Right lobe of liver (tissue), 6 donors: ENCODE data around the gene S100A12. TPM values are rescaled to one million over a fixed set of nuclear protein-coding genes. Genes with fewer than 3 reads are reported as not detected.

Source experiments
- ATAC-seq, 4 donors: fragments of 200-7000 bp; cut with Tn5 transposase; one replicate each; pipeline ENCODE4 v1.9.1; 2020; ENCODE audit warnings: mild to moderate bottlenecking in 4 of 4, moderate library complexity in 4 of 4
- DNase-seq, 3 donors: peaks; one replicate each; pipeline ENCODE4 v3.0.0-alpha.2; 2020
- H3K27ac ChIP-seq, 3 donors: fragments of 200-600 bp; one replicate each; pipeline ENCODE4 v1.8.0; 2022
- H3K27me3 ChIP-seq, 2 donors: fragments of 200-600 bp; one replicate each; pipeline ENCODE4 v1.8.0; 2022
- H3K36me3 ChIP-seq, 4 donors: fragments of 200-600 bp; sonication (generic) in 1 of 4; one replicate each; pipeline versions ENCODE4 v1.5.1 to v1.8.0; 2017 to 2022; ENCODE audit warnings: control low read depth in 1 of 4
- H3K4me1 ChIP-seq, 4 donors: fragments of 200-600 bp; sonication (generic) in 1 of 4; one replicate each; pipeline versions ENCODE4 v1.5.1 to v1.8.0; 2017 to 2022; ENCODE audit warnings: control low read depth in 1 of 4
- H3K4me3 ChIP-seq, 3 donors: fragments of 200-600 bp; one replicate each; pipeline ENCODE4 v1.8.0; 2022
- H3K9me3 ChIP-seq, 4 donors: fragments of 200-600 bp; sonication (generic) in 1 of 4; one replicate each; pipeline versions ENCODE4 v1.5.1 to v1.8.0; 2017 to 2022; ENCODE audit warnings: control low read depth in 1 of 4
- POLR2A ChIP-seq: fragments of 450-650 bp; IDR thresholded peaks from one replicate; pipeline ENCODE4 v1.6.1; 2017; ENCODE audit warnings: antibody characterized with exemption, mild to moderate bottlenecking
- WGBS: methylation state at CpG from one replicate; pipeline ENCODE4 v1.1.6; 2018; ENCODE audit warnings: low coverage, low lambda C conversion rate; ENCODE audit not compliant: insufficient coverage; ENCODE audit errors: missing lambda C conversion rate; 5-methylcytosine and 5-hydroxymethylcytosine counted together
- intact Hi-C, 2 donors: fragments of 100-400 bp; cut with DNase I; formaldehyde crosslinking; loops; one replicate each; pipeline versions ENCODE4 v1.11.2 to v1.14.1; 2022
- small RNA-seq, 2 experiments: library from RNA; depleted of rRNA; stranded (forward); fragments of <200 nt; gene quantifications; one replicate each; pipeline ENCODE3, GENCODE V24; 2016
- total RNA-seq, 6 experiments: library from RNA; depleted of rRNA in 2 of 6; stranded (reverse); fragments of >200 nt in 2 of 6; fragmentation: NEBNext Ultra II Directional in 3 of 6; extraction: Animal tissue kit (Norgen Biotek cat#: 25700) in 3 of 6; gene quantifications; one replicate each; pipeline versions ENCODE4 v1.1.0 to v1.2.4, GENCODE V29; 2016 to 2023
- TF ChIP-seq, protein P1 (sequence below), 4 donors: fragments of 200-600 bp in 3 of 4; fragments of 450-650 bp in 1 of 4; IDR thresholded peaks; one replicate each; pipeline versions ENCODE4 v1.5.1 to v1.8.0; 2016 to 2022; ENCODE audit warnings: antibody characterized with exemption in 4 of 4, mild to moderate bottlenecking in 2 of 4
- donor health status: DM: no; HTN: yes; CAD: no.
- donor health status: DM: no; HTN: no; CAD: no.
- donor health status: DM: no; HTN: no; CAD: no.
- donor health status: DM: no; HTN: yes; CAD: no.
- donor health status: DM: no; HTN: yes; CAD: no.

S100A12 gene
- total RNA-seq, 6 experiments from 2014 or later, result 1.5 to 3.8 (median 3.0) TPM

GRCh38 chr1:153333902-153334301 is 41.5 kb downstream of the S100A12 start:
- H3K4me1 ChIP-seq, result no peaks in the 10 kb centered on the region
- peaks cover 0 to 3% (median 0%) of the 10 kb centered on the region in 4 donors for H3K9me3 ChIP-seq
- H3K27ac ChIP-seq, result no peak overlapping the region
- no peaks in the 10 kb centered on the region for H3K27me3 ChIP-seq
- no peak for ATAC-seq
- H3K4me3 ChIP-seq, result no peak overlapping the region
- 86% methylated on average over 1 of the region's 1 CpG for WGBS
- DNase-seq, result no peak
- TF ChIP-seq, protein P1, sequence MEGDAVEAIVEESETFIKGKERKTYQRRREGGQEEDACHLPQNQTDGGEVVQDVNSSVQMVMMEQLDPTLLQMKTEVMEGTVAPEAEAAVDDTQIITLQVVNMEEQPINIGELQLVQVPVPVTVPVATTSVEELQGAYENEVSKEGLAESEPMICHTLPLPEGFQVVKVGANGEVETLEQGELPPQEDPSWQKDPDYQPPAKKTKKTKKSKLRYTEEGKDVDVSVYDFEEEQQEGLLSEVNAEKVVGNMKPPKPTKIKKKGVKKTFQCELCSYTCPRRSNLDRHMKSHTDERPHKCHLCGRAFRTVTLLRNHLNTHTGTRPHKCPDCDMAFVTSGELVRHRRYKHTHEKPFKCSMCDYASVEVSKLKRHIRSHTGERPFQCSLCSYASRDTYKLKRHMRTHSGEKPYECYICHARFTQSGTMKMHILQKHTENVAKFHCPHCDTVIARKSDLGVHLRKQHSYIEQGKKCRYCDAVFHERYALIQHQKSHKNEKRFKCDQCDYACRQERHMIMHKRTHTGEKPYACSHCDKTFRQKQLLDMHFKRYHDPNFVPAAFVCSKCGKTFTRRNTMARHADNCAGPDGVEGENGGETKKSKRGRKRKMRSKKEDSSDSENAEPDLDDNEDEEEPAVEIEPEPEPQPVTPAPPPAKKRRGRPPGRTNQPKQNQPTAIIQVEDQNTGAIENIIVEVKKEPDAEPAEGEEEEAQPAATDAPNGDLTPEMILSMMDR (IDR thresholded peaks at IDR 0.05), result no peak
- no peak for TF ChIP-seq POLR2A
- H3K36me3 ChIP-seq, result no peaks in the 10 kb centered on the region
- intact Hi-C loops, result no loop called here

DNA sequence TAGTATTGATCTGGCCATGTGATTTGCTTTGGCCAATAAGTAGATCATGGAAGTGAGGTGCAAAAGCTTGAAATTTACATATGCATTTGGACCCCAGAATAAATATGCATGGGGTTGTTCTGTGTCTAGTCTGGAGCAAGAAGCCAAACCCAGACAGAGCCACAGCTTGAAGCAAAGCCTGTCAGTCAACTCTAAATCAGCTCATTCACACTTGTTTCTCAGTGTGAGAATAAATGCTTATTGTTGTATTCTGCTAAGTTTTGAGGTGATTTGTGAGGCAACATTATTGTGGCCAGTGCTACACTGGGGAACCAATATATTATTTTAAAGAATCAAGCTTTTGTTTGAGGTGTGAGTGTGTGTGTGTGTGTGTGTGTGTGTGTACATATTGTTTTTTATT is 50.5 kb downstream of the S100A12 start:
- TF ChIP-seq, protein P1 (IDR thresholded peaks at IDR 0.05), result no peak
- no peak for TF ChIP-seq POLR2A
- Histone ChIP-seq H3K27me3 (no peaks in the 10 kb centered on the region), H3K27ac (no peak overlapping the region), H3K4me3 (no peak overlapping the region), H3K9me3 (no peaks in the 10 kb centered on the region), H3K36me3 (no peaks in the 10 kb centered on the region), H3K4me1 (no peaks in the 10 kb centered on the region)
- no peak for ATAC-seq
- intact Hi-C loops, result no loop called here
- no peak for DNase-seq

Small RNAs within 50 kb of the gene (small RNA-seq; reads per million reads assigned to genes)
- 0 reads per million in 2 experiments for gene RNU6-160P
- 0 reads per million in 2 experiments for gene S100A15A

Other genes with a start within 250 kb of the S100A12 start
- not detected for gene SPRR2G, start 224.7 kb downstream of the S100A12 start, total RNA-seq
- not detected for gene LELP1, start 172.2 kb downstream of the S100A12 start, total RNA-seq
- gene PRR9, start 158.0 kb downstream of the S100A12 start, total RNA-seq, result not detected
- gene LORICRIN, start 115.9 kb downstream of the S100A12 start, total RNA-seq, result not detected
- not detected for gene PGLYRP3, start 62.7 kb downstream of the S100A12 start, total RNA-seq
- not detected for gene PGLYRP4, start 26.8 kb downstream of the S100A12 start, total RNA-seq
- 10 to 100 TPM; 34.3 to 96.8 (median 64.5) TPM for gene S100A9, start 17.8 kb downstream of the S100A12 start, total RNA-seq
- 10 to 100 TPM; 16.0 to 47.4 (median 30.0) TPM for gene S100A8, start 15.5 kb upstream of the S100A12 start, total RNA-seq
- not detected for gene S100A7A, start 40.9 kb upstream of the S100A12 start, total RNA-seq
- not detected for gene S100A7, start 85.0 kb upstream of the S100A12 start, total RNA-seq
- 10 to 100 TPM in 5 of 6 experiments, 1 to 10 TPM in 1; 6.6 to 24.0 (median 12.0) TPM for gene S100A6, start 160.4 kb upstream of the S100A12 start, total RNA-seq
- gene S100A5, start 165.3 kb upstream of the S100A12 start, total RNA-seq, result not detected
- 10 to 100 TPM in 4 of 6 experiments, 1 to 10 TPM in 2; 7.6 to 21.6 (median 14.0) TPM for gene S100A4, start 170.2 kb upstream of the S100A12 start, total RNA-seq
- under 1 TPM in 1 of 6 experiments, not detected in 5; 0.29 TPM for gene S100A3, start 173.6 kb upstream of the S100A12 start, total RNA-seq
- gene S100A2, start 190.2 kb upstream of the S100A12 start, total RNA-seq, result not detected
- 100 to 1,000 TPM in 2 of 6 experiments, 10 to 100 TPM in 4; 55.9 to 151 (median 71.8) TPM for gene S100A16, start 237.5 kb upstream of the S100A12 start, total RNA-seq
- gene S100A14, start 240.7 kb upstream of the S100A12 start, total RNA-seq, result 10 to 100 TPM in 2 of 6 experiments, 1 to 10 TPM in 4; 1.8 to 14.0 (median 5.2) TPM